Amygdala (tissue), 56 donors: Measurements from ENCODE around the gene SYTL2.
"Not testable (repeated sequence)": the region's sequence is repeated elsewhere in the genome, so short reads cannot be mapped to it uniquely, and the experiment has no call there.

Experiments used
- DNase-seq, 56 donors: peaks; one replicate each; lab custom pipeline; 2025; lab: John Stamatoyannopoulos, UW

The SYTL2 gene

GRCh38 chr11:85699957-85700741, 110.8 kb downstream of the SYTL2 start:
- no peak for DNase-seq

GRCh38 chr11:85698195-85698594, 112.7 kb downstream of the SYTL2 start:
- no peak for DNase-seq

GRCh38 chr11:85697747-85698146, 113.2 kb downstream of the SYTL2 start:
- no peak for DNase-seq

- no peak for DNase-seq
Observed at GRCh38 chr11:85695546-85695945, 115.4 kb downstream of the SYTL2 start.

GRCh38 chr11:85694385-85694980, 116.5 kb downstream of the SYTL2 start:
- peak in 3 of 56 donors; percentile 2 to 37 (median 5) for DNase-seq

- DNase-seq, result peak in 53 of 56 donors; percentile 5 to 84 (median 58)
Observed at GRCh38 chr11:85685820-85686459, 125.0 kb downstream of the SYTL2 start, which contains the start of gene CCDC89. Gene CCDC89 (minus strand): TSS chr11:85686195. CDS start chr11:85686130, 65 bp downstream.

GRCh38 chr11:85685125-85685819, 125.7 kb downstream of the SYTL2 start:
- DNase-seq, result peak in 8 of 56 donors; percentile 2 to 34 (median 12)

GRCh38 chr11:85682330-85683305, 128.3 kb downstream of the SYTL2 start:
- peak in 50 of 56 donors; percentile 0 to 78 (median 44) for DNase-seq

GRCh38 chr11:85680897-85681296, 130.0 kb downstream of the SYTL2 start:
- DNase-seq, result peak in 1 of 56 donors; percentile 42

GRCh38 chr11:85679576-85679975, 131.4 kb downstream of the SYTL2 start:
- DNase-seq, result no peak

- DNase-seq, result no peak
Observed at GRCh38 chr11:85673393-85673792, 137.5 kb downstream of the SYTL2 start.

GRCh38 chr11:85672105-85672902, 138.6 kb downstream of the SYTL2 start:
- no peak for DNase-seq

- not testable (repeated sequence) for DNase-seq
Observed at GRCh38 chr11:85670949-85671663, 139.8 kb downstream of the SYTL2 start.

GRCh38 chr11:85668157-85668556, 142.8 kb downstream of the SYTL2 start:
- DNase-seq, result no peak

GRCh38 chr11:85666687-85667086, 144.3 kb downstream of the SYTL2 start:
- no peak for DNase-seq

- DNase-seq, result peak in 2 of 56 donors; percentile 10 to 22
Observed at GRCh38 chr11:85665733-85666132, 145.2 kb downstream of the SYTL2 start.

GRCh38 chr11:85664615-85665481, 146.1 kb downstream of the SYTL2 start, which contains the start of gene CREBZF:
Gene CREBZF (minus strand): TSS chr11:85665129. CDS start chr11:85664875, 254 bp downstream.
- peak; percentile 62 to 95 (median 86) for DNase-seq
